Epithelial cell of proximal tubule (primary cell): ENCODE results near the gene LYRM7. TPM values are rescaled to one million over a fixed set of nuclear protein-coding genes. Genes with fewer than 3 reads are reported as not detected.

Experiments used
- DNase-seq: peaks from one replicate; pipeline ENCODE4 v3.0.0-alpha.2; 2011; ENCODE audit warnings: low read depth
- H3K4me3 ChIP-seq: 2 replicates; pipeline ENCODE4 v1.5.1; 2011; ENCODE audit warnings: low read depth, mild to moderate bottlenecking, low read length
- CTCF ChIP-seq: conservative IDR thresholded peaks from 2 replicates; pipeline ENCODE4 v1.5.1; 2012; ENCODE audit warnings: low read depth, mild to moderate bottlenecking, low read length
- total RNA-seq: library from RNA; depleted of rRNA; stranded (reverse); fragments of >200 nt; gene quantifications from 2 replicates; pipeline ENCODE4 v1.2.3, GENCODE V29; 2015

LYRM7 gene
- total RNA-seq, 1 donor from 2014 or later = 1.5 TPM

DNA sequence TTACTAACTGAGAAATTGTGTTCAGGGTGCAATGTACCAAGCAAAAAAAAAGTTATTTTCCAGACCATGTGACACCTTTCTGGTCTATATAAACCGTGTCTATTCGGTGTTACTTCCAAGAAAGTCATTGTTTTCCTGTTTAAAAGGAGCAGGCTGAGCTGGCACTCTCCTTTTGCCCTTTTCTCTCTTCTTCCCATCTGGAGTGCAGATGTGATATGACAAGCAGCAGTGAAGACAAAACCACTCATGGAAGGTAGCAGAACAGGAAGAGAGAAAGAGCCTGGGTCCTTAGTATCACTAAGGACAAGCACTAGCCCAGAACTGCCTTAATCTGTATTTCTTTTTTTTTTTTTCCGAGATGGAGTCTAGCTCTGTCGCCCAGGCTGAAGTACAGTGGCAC is 25.6 kb downstream of the LYRM7 start:
- no peak overlapping the region for H3K4me3 ChIP-seq
- no peak for DNase-seq

DNA sequence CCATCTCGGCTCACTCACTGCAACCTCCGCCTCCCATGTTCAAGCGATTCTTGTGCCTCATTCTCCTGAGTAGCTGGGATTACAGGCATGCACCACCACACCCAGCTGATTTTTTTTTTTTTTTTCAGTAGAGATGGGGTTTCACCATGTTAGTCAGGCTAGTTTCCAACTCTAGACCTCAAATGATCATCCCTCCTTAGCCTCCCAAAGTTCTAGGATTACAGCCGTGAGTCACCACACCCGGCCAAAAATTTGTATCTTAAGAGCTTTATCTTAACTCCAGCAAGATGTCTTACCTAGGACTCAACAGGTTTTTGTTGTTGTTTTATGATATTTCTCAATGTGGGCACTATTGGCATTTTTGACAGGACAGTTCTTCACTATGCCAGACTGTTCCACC is 27.9 kb downstream of the LYRM7 start:
- H3K4me3 ChIP-seq = no peak overlapping the region
- no peak for DNase-seq
- no peak for TF ChIP-seq CTCF

More for the DNA sequence above, 25.6 kb downstream of the LYRM7 start:
- TF ChIP-seq CTCF = no peak

DNA sequence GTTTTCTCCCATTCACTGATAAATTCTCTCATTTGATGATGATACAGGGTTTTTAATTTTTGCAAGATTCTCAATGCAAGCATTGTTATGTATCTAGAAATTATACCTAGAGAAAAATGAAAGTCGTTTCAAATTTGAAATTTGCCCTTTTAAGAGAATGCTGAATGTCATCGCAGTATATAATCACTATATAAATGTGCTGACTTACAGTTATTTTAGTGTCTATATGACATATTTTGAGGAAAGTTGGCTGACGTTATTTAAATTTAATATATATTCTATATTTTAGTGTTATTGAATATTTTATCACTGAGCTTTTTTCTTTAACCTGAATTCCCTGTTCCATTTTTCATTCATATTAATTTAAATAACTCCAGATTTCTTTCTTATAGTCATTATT is 29.8 kb downstream of the LYRM7 start:
- TF ChIP-seq CTCF = no peak
- no peak overlapping the region for H3K4me3 ChIP-seq
- DNase-seq = no peak

GRCh38 chr5:131204964-131205363 is 34.2 kb downstream of the LYRM7 start:
- H3K4me3 ChIP-seq = no peak overlapping the region
- DNase-seq = no peak
- no peak for TF ChIP-seq CTCF

GRCh38 chr5:131206061-131206460 is 35.3 kb downstream of the LYRM7 start:
- no peak overlapping the region for H3K4me3 ChIP-seq
- DNase-seq = no peak
- TF ChIP-seq CTCF = no peak

- TF ChIP-seq CTCF = no peak
- no peak for DNase-seq
- H3K4me3 ChIP-seq = no peak overlapping the region
Measured at GRCh38 chr5:131206772-131207171, 36.0 kb downstream of the LYRM7 start.

- TF ChIP-seq CTCF = no peak
- H3K4me3 ChIP-seq = no peak overlapping the region
- DNase-seq = no peak
Measured at GRCh38 chr5:131209175-131209505, 38.4 kb downstream of the LYRM7 start.
